Activated T-helper 1 cell treated with Interleukin-2 at 50 U/mL for 16 hours (primary cell): Measurements from ENCODE around the gene F11R.
"Not testable (repeated sequence)": the region's sequence is repeated elsewhere in the genome, so short reads cannot be mapped to it uniquely, and the experiment has no call there.

Experiments used
- DNase-seq: peaks from one replicate; pipeline ENCODE4 v3.0.0-alpha.2; 2020; ENCODE audit warnings: low read depth

The F11R gene

DNA sequence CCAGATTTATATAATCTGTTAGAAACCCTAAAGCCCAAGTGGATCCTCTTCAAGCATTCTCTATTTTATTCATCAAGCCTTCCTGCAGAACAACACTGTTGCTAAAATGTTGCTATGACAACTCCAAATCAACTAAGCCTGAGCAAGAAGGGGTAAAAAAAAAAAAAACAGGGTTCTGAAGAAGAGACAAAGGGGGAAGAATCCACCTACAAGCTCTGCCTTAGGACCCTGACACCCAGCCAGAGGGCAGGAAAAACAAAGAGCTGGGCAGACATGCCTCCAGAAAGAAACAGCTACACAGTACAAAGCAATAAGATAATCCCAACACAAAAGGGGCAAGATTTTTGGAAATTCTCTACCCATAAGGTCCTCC, 23.6 kb upstream of the F11R start:
- no peak for DNase-seq

DNA sequence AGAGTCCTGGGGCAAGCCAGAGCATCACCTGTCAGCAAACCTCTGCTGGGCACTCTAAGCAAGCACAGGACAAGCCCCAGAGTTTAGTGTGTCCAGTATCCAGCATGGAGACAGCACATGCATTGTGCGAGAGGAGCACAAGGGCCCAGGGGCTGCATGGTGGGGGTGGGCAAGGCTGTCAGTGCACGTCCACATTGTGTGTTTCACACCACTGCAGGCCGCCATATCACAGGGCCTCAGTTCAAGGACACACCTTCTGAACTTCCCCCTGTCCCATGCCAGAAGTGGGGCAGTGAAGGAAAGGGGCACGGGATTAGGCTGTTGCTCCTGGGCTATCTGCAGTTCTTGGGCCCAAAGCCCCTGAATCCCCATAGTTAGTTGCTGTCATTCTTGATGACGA, 18.6 kb upstream of the F11R start:
- no peak for DNase-seq

DNA sequence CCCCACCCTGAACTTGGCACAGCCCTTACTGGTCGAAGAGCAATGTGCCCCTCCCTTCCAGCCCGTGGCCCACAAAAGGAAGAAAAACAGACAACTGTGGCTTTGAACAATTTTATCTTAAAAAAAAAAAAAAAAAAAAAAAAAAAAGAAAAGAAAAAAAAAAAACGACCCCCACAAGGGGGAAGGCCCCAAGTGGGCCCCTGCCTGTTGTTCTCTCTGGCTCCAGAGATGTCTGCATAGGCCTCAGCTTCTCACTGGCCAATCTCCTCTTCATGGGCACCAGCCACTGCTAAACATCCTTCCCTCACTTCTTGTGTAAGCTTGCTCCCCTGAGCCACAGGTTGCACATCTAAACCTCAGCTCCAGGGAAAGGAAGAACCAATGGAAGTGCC, 18.2 kb upstream of the F11R start:
- no peak for DNase-seq

GRCh38 chr1:161038523-161039153, 17.7 kb upstream of the F11R start, which contains the start of gene TSTD1:
Gene TSTD1 (minus strand): TSS chr1:161038964. CDS start chr1:161038889, 75 bp downstream.
- peak; percentile 81 for DNase-seq

DNA sequence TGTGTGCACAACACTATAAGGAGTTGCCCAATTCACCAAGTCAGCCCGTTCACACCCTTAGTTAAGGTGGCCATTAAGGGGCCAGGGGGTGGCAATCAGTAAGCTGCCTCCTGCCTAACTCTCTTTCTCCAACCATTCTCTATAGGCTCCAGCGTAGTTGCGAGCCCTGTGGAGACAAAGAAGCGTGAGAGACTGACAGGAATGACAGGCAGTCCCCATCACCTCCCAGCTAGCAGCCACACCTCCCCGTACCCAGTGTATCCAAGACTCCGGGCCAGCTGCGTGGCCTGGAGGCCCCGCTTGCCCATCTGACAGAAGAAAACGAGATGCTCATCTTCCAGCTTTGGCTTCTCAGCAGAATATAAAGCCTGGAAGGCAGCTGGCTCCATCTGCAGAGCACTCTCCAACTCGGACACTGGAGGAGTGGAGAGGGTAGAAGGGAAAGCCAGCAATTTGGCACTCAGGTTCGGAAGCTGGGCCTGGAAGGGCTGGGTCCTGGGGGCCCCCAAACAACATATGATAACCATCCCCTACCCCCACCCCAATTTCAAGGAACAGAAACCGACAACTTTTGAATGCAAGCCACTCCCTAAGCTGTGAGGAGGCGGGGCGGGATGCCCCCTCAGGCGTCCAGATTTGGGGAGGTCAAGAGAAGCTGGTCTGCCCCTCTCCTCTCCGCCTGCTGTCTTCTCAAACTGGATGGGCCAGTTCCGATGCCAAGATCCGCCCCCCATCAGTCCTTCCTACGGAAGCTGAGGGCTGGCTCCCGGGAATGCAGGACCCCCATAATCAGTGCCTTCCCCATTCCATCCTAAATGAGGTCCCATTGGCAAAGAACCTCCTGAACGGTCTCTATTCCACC, 16.9 kb upstream of the F11R start:
- DNase-seq, result no peak

DNA sequence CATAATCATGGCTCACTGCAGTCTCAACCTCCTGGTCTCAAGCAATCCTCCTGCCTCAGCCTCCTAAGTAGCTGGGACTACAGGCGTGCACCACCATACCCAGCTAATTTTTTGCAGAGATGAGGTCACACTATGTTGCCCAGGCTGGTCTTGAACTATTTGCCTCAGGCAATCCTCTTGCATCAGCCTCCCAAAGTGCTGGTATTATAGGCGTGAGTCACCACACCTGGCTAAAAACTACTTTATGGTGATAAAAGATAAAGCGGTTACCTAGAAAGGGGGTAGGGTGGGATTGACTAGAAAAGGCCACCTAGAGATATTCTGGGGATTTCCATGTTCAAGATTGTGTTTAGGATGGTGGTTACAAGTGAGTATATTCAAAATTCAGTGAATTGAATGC, 12.8 kb upstream of the F11R start:
- no peak for DNase-seq

- no peak for DNase-seq
These were observed 11.5 kb upstream of the F11R start for GRCh38 chr1:161032409-161032808.

- DNase-seq, result no peak
These were observed 10.9 kb upstream of the F11R start for GRCh38 chr1:161031874-161032273.

GRCh38 chr1:161029466-161029865, 8.5 kb upstream of the F11R start:
- DNase-seq, result not testable (repeated sequence)

DNA sequence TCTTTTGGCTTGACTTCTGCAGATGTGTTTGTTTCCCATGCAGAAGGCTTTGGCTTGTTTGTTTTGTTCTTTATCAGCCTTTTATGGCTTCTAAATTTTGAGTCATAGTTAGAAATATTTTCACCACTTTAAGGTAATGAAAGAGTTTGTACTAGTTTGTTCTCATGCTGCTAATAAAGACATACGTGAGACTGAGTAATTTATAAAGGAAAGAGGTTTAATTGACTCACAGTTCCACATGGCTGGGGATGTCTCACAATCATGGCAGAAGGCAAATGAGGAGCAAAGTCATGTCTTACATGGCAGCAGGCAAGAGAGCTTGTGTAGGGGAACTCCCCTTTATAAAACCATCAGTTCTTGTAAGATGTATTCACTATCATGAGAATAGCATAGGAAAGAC, 6.0 kb upstream of the F11R start:
- DNase-seq, result not testable (repeated sequence)

DNA sequence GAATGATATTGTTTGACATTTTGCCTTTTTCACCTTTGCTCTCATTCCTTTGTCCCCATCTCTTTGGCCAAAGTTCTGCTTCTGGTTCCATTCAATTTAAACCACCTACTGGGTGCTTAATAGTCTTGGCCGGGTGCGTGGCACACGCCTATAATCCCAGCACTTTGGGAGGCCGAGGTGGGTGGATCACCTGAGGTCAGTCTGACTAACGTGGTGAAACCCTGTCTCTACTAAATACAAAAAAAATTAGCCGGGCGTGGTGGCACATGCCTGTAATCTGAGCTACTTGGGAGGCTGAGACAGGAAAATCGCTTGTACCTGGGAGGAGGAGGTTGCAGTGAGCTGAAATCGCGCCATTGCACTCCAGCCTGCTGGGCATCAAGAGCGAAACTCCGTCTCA, 1.5 kb upstream of the F11R start:
- DNase-seq, result not testable (repeated sequence)

DNA sequence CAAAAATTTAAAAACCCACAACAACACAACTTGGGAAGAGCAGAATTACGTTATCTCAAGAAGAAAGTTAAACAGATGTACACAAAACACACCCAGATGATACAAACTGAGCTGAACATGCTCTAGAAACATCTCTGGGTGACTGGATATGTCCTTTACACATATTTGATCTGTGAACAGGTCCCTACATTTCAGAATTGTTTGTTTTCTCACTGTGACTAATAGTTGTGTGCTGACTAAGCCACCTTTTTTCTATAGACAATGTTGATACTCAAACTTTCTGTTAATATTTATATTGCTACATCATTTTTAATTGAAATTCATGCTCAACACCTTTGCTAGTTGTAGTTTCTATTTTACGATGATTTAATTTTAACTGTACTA, 1.0 kb upstream of the F11R start:
- DNase-seq, result no peak

DNA sequence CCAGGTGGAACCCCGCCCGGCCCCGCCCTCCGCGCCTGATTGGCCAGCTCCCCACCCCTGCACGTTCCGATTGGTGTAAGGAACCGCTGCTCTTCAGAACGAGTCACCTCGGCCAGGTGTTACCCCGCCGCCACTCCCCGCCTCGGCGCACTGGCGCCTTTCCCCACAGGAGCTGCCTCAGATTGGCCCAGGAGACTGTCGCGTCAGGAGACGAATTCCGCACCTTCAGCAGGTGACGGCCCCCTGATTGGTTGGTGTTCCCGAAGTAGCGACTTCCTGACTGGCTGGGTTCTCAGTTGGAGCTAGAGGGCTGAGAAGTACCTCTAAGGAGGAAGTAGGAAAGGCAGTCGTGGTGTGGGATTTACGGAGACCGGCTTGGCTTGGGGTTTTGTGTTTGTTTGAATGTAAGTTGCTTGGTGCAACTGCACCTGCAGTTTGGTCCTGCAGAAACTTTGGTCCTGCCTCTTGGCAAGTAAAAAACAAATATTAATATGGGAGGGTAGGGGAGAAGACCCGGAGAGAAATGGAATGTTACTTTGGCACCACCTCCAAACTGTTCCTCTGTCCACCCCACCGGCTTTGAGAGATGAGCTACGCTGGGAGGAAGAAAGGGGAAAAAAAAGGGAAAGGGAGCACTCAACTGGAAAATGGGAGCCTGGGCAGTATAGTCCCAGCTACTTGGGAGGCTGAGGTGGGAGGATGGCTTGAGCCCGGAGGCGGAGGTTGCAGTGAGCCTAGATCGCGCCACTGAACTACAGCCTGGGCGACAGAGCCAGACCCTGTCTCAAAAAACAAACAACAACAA, 415 bp upstream of the F11R start:
- peak; percentile 81 for DNase-seq

GRCh38 chr1:161019751-161020495, 1.0 kb downstream of the F11R start:
- no peak for DNase-seq

DNA sequence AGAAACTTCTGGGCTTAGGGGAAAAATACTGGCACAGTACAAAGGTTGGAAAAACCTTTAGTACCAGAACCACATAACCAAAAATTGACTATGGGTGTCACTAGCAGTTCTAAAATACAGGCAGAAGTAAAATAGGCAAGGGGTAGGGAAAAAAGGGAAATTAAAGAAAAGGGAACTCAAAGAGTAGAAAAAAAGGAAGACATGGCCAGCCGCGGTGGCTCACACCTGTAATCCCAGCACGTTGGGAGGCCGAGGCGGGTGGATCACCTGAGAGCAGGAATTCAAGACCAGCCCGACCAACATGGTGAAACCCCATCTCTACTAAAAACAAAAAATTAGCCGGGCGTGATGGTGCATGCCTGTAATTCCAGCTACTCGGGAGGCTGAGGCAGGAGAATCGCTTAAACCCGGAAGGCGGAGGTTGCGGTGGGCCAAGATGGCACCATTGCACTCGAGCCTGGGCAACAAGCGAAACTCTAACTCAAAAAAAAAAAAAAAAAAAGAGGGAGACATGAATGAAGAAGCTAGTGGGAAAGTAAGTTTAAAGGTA, 1.8 kb downstream of the F11R start:
- DNase-seq, result not testable (repeated sequence)

DNA sequence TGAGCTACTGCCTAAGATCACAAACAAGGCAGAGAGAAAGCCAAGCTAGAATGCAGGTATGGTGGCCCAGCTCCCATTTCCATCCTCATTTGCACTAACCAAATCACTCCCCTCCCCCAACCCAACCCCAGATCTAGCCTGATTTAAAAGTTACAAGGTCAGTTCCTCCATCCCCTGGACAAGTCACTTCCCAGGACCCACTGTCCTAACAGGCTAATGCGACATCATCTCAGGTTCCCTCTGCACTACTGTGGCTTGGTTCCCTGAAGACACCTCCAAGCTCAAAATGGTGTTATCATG, 2.4 kb downstream of the F11R start:
- no peak for DNase-seq

DNA sequence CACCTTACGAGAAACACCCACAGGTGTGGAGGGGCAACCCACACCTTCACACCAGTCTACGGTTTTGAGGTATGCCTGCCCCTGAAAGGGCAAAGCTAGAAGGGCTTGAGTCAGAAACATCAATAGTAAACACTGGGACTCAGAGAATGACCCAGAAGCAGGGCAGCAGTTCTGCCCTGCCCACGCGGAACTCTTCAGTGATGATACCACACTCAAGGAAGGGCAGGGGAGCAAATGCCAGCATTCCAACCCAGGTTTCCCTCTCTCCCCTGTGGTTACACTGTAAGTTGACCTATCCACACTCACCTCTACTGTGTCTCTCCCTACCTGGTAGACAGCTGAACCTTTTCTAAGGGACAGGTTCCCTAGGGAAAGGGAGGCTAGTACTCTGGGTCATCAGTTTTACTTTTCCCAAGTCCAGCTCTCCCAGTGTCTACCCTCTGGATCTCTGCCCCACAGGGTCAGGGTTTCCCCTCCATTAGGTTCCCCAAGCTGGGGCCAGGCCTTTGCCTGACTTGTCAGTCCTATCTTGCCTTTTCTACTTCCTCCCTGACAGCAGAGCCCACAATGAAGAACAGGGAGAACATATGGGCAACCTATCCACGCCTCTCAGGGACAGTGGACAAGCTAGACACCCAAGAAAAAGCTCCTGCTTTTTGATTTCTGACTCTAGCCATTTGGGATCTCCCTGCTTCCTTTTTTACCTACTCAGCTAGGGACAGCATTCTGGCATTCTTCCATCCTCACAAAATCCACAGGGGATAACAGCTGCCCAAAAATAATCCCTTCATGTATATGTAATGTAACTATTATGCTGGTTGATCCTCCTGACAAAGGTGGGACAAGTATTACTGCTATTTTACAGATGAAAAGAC, 3.0 kb downstream of the F11R start:
- DNase-seq, result no peak

GRCh38 chr1:161017181-161017580, 3.8 kb downstream of the F11R start:
- not testable (repeated sequence) for DNase-seq

GRCh38 chr1:161016683-161017082, 4.3 kb downstream of the F11R start:
- DNase-seq, result not testable (repeated sequence)

GRCh38 chr1:161013488-161014230, 7.3 kb downstream of the F11R start:
- peak; percentile 55 for DNase-seq
